Activated gamma-delta T cell (primary cell): Measurements from ENCODE around the gene SPIB.
"Not testable (repeated sequence)": the region's sequence is repeated elsewhere in the genome, so short reads cannot be mapped to it uniquely, and the experiment has no call there.

Experiments used
- DNase-seq: peaks from one replicate; lab custom pipeline; 2025; lab: John Stamatoyannopoulos, UW

The SPIB gene

GRCh38 chr19:50439130-50439529 is 20.4 kb downstream of the SPIB start:
- DNase-seq: not testable (repeated sequence)

- no peak for DNase-seq
Observed at GRCh38 chr19:50444059-50444458, 25.3 kb downstream of the SPIB start.

- DNase-seq: no peak
Observed at GRCh38 chr19:50447053-50447452, 28.3 kb downstream of the SPIB start.

GRCh38 chr19:50447750-50448149 is 29.0 kb downstream of the SPIB start:
- DNase-seq: no peak

- DNase-seq: no peak
Observed at GRCh38 chr19:50449236-50449899, 30.6 kb downstream of the SPIB start.

GRCh38 chr19:50450369-50451222 is 31.9 kb downstream of the SPIB start:
- no peak for DNase-seq

GRCh38 chr19:50451223-50451534 is 32.4 kb downstream of the SPIB start:
- DNase-seq: no peak

GRCh38 chr19:50453243-50453642 is 34.5 kb downstream of the SPIB start:
- no peak for DNase-seq

- no peak for DNase-seq
Observed at GRCh38 chr19:50455992-50456391, 37.3 kb downstream of the SPIB start.

GRCh38 chr19:50457300-50457699 is 38.6 kb downstream of the SPIB start:
- DNase-seq: no peak

GRCh38 chr19:50458396-50459066 is 39.8 kb downstream of the SPIB start:
- DNase-seq: no peak

GRCh38 chr19:50459067-50459456 is 40.3 kb downstream of the SPIB start:
- DNase-seq: no peak

- DNase-seq: no peak
Observed at GRCh38 chr19:50459638-50460037, 40.9 kb downstream of the SPIB start.

GRCh38 chr19:50460161-50460765 is 41.5 kb downstream of the SPIB start:
- DNase-seq: no peak

- no peak for DNase-seq
Observed at GRCh38 chr19:50461066-50461875, 42.5 kb downstream of the SPIB start.

GRCh38 chr19:50462970-50463369 is 44.2 kb downstream of the SPIB start:
- no peak for DNase-seq

GRCh38 chr19:50464348-50464747 is 45.6 kb downstream of the SPIB start:
- DNase-seq: no peak

GRCh38 chr19:50465000-50465399 is 46.3 kb downstream of the SPIB start:
- DNase-seq: no peak

GRCh38 chr19:50465986-50466705 is 47.4 kb downstream of the SPIB start:
- DNase-seq: no peak

- DNase-seq: no peak
Observed at GRCh38 chr19:50466706-50467039, 47.9 kb downstream of the SPIB start.

GRCh38 chr19:50467566-50467965 is 48.8 kb downstream of the SPIB start:
- no peak for DNase-seq
